HG02571 (cell line): ENCODE data around the gene PERM1.

Experiments
- ATAC-seq: cut with Tn5 transposase; IDR thresholded peaks from one replicate; pipeline ENCODE4 v1.9.1; 2021; ENCODE audit warnings: mild to moderate bottlenecking, moderate library complexity; ENCODE audit not compliant: unreplicated experiment

Gene PERM1

GRCh38 chr1:966135-966703, 15.7 kb downstream of the PERM1 start, which contains the start of gene PLEKHN1:
TSS of gene PLEKHN1 (plus strand) at chr1:966482. CDS start at chr1:966532, 50 bp downstream.
- no peak for ATAC-seq

GRCh38 chr1:965526-966134, 16.3 kb downstream of the PERM1 start:
- no peak for ATAC-seq

GRCh38 chr1:964691-965525, 17.0 kb downstream of the PERM1 start:
- no peak for ATAC-seq

GRCh38 chr1:963746-964525, 18.0 kb downstream of the PERM1 start:
- ATAC-seq: no peak

- ATAC-seq: no peak
Observed at GRCh38 chr1:963301-963651, 18.6 kb downstream of the PERM1 start.

- ATAC-seq: no peak
Observed at GRCh38 chr1:962381-963300, 19.3 kb downstream of the PERM1 start.

GRCh38 chr1:961132-961669, 20.7 kb downstream of the PERM1 start:
- no peak for ATAC-seq

GRCh38 chr1:960363-961131, 21.3 kb downstream of the PERM1 start, which contains the start of gene KLHL17:
TSS of gene KLHL17 (plus strand) at chr1:960584. CDS start at chr1:960694, 110 bp downstream.
- no peak for ATAC-seq

GRCh38 chr1:959731-960362, 22.0 kb downstream of the PERM1 start:
- no peak for ATAC-seq

- peak; percentile 63 for ATAC-seq
Observed at GRCh38 chr1:958823-959730, 22.8 kb downstream of the PERM1 start, which contains the start of gene NOC2L. TSS of gene NOC2L (minus strand) at chr1:959256. CDS start at chr1:959240, 16 bp downstream.

- no peak for ATAC-seq
Observed at GRCh38 chr1:956636-957035, 25.3 kb downstream of the PERM1 start.

GRCh38 chr1:955474-955873, 26.4 kb downstream of the PERM1 start:
- no peak for ATAC-seq

GRCh38 chr1:954927-955326, 27.0 kb downstream of the PERM1 start:
- no peak for ATAC-seq

GRCh38 chr1:953524-954320, 28.2 kb downstream of the PERM1 start:
- ATAC-seq: no peak

GRCh38 chr1:952603-953002, 29.3 kb downstream of the PERM1 start:
- no peak for ATAC-seq

- no peak for ATAC-seq
Observed at GRCh38 chr1:952201-952600, 29.7 kb downstream of the PERM1 start.

GRCh38 chr1:951364-951763, 30.5 kb downstream of the PERM1 start:
- no peak for ATAC-seq
